ENCODE results near the gene SPOCK2.

DNA sequence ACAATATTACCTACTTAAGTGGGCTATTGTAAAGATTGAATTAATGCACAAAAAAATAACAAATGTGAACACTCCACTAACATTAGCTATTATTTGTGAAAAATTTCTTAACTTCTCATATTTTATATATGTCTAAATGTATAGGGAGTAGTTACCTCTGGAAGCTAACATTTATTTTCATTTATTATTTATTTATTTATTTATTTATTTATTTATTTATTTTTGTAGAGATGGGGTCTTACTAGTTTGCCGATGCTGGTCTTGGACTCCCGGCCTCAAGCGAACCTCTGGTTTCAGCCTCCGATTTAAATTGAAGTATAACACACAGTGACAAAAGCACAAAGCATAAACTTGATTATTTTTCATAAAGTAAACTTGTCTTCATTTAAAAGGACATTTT lies 5.1 kb upstream of the SPOCK2 start:
- TF ChIP-seq TARDBP (IDR thresholded peaks at IDR 0.05) (no peak), FOXK2 (IDR thresholded peaks at IDR 0.05) (no peak), CTBP1 (IDR thresholded peaks at IDR 0.05; ENCODE audit: borderline replicate concordance) (no peak), FOXA1 (IDR thresholded peaks at IDR 0.05) (no peak), HDGF (IDR thresholded peaks at IDR 0.05; ENCODE audit: borderline replicate concordance) (no peak), LEF1 (IDR thresholded peaks at IDR 0.05; ENCODE audit: borderline replicate concordance) (no peak), SP1 (IDR thresholded peaks at IDR 0.05) (no peak), NFRKB (IDR thresholded peaks at IDR 0.05) (no peak)
- TF ChIP-seq, protein P1, sequence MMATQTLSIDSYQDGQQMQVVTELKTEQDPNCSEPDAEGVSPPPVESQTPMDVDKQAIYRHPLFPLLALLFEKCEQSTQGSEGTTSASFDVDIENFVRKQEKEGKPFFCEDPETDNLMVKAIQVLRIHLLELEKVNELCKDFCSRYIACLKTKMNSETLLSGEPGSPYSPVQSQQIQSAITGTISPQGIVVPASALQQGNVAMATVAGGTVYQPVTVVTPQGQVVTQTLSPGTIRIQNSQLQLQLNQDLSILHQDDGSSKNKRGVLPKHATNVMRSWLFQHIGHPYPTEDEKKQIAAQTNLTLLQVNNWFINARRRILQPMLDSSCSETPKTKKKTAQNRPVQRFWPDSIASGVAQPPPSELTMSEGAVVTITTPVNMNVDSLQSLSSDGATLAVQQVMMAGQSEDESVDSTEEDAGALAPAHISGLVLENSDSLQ (IDR thresholded peaks at IDR 0.05), result no peak

Measured in HEK293T (cell line).